Stimulated activated CD4-positive, alpha-beta T cell treated with anti-CD3 and anti-CD28 coated beads, Interleukin-1b, Interleukin-23, amount 100 ng/mL, for 4 hours (primary cell): ENCODE data around the gene MACROD2.

ENCODE experiments used
- DNase-seq, 2 donors: peaks; one replicate each; pipeline ENCODE4 v3.0.0-alpha.2; 2020; ENCODE audit warnings: low read depth in 2 of 2

MACROD2 gene

GRCh38 chr20:15220009-15220656 lies 1224.8 kb downstream of the MACROD2 start:
- DNase-seq: no peak

DNA sequence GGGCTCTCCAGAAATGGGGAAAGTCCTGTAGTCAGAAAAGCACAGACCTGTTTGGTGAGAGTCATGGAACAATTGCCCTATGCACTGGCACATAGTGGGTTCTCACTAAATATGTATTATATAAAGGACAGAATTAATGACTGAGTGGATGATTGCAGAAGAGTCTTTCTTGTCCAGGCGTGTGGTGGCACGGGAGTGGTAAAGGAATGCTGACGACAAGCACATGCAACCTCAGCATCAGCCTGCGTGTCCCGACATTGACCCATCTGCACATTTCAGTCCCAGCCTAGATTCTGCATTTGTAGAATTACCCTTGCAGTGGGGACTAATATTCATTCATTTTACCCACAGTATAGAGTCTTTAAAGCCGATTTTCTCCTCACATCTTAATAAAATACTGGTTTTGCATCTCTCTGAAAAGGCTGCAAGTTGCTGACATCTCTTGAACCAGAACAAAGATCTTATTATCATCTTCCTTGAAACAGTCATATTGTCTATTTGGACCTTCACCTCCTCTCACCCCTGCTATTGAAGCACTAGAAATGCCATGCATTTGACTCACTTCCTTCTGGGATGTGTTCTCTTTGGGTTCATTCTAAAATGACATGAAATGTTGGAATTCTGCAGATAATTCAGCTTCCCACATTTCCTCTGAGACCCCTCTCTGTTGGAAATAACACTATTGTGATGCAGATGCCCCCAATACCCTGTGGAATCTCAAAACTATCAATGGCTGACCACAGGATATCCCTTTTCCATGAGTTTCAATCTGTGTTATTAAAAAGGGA lies 1225.7 kb downstream of the MACROD2 start:
- no peak for DNase-seq

- DNase-seq: no peak
Measured at GRCh38 chr20:15222502-15223330, 1227.4 kb downstream of the MACROD2 start.

GRCh38 chr20:15224199-15224598 lies 1228.9 kb downstream of the MACROD2 start:
- no peak for DNase-seq

DNA sequence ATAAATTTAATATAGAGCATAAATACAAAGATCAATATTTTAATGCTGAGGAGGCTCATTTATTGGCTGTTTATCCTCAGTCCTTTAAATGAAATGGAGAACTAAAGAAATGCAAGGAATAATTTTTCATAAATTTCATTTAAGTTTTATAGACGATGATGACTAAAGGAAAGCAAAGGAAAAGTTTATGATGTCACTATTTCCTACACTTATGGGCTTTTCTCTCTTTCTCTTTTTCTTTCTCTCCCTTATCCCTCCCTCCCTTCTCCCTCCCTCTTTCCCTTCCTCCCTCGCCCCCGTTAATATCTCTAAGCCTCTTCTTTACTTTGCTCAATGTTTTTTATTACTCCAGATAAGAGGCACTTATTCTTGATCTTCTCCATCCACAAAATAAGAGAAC lies 1231.8 kb downstream of the MACROD2 start:
- DNase-seq: no peak

- DNase-seq: no peak
Measured at GRCh38 chr20:15232243-15232642, 1236.9 kb downstream of the MACROD2 start.

DNA sequence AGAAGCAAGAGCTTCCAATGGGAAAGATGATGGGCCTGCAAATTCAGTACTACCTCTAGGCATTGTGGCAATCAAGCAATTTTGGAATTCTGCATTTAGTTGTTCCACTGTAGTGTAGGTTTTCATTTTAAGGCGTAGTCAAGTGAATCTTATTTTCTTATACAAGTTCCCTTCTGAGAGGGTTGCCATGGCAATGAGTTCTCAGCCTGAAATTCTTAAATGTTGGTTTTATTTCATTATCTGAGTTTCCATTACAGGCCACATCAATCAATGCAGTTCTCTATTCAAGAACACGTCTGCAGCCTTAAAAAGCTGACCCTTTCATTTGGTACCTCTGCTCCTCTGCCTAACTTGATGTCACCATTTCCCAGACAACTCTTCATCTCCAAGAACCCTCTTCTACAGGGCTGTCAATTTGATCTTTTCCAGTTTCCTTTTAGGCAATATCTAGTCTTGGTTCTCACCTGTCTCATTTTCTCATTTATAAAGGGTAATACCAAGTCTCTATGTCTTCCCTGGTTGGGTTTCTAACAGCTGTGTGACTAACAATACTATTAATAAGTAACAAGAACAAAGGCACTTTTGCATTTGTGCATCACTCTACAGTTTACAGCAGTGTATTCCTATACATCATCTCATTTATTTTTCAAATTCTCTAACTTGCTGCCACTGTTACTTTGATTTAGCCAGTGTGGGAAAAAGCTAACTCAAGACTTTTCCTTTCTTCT lies 1240.3 kb downstream of the MACROD2 start:
- DNase-seq: no peak

DNA sequence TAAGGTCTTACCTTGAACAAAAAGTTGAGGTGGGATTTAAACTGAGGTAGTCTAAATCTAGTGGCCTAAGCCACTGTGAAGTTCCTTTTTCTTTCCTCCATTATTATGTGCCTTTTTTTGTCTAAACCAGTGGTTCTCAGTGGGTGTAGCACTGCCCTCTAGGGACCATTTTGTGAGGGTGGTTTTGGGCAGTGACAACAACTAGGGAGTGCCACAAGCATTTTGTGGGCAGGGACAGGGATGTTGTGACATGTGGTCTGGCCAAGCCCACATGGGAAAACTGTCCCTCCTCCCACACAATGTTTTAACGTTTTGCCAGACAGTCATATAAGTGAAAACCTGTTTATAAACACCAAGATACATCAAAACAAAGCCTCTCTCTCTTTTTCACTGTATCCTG lies 1241.5 kb downstream of the MACROD2 start:
- DNase-seq: no peak

GRCh38 chr20:15239542-15240206 lies 1244.4 kb downstream of the MACROD2 start:
- no peak for DNase-seq

GRCh38 chr20:15240801-15241200 lies 1245.5 kb downstream of the MACROD2 start:
- DNase-seq: no peak

GRCh38 chr20:15241681-15242080 lies 1246.4 kb downstream of the MACROD2 start:
- DNase-seq: no peak

GRCh38 chr20:15242773-15243172 lies 1247.5 kb downstream of the MACROD2 start:
- DNase-seq: no peak

- DNase-seq: no peak
Measured at GRCh38 chr20:15245896-15246295, 1250.6 kb downstream of the MACROD2 start.

- DNase-seq: no peak
Measured at GRCh38 chr20:15248618-15249395, 1253.5 kb downstream of the MACROD2 start.

GRCh38 chr20:15251171-15251570 lies 1255.9 kb downstream of the MACROD2 start:
- DNase-seq: no peak

- no peak for DNase-seq
Measured at GRCh38 chr20:15252304-15252703, 1257.0 kb downstream of the MACROD2 start.

- DNase-seq: no peak
Measured at GRCh38 chr20:15253431-15253830, 1258.1 kb downstream of the MACROD2 start.

- no peak for DNase-seq
Measured at GRCh38 chr20:15256676-15257568, 1261.6 kb downstream of the MACROD2 start.

GRCh38 chr20:15257569-15257870 lies 1262.2 kb downstream of the MACROD2 start:
- DNase-seq: no peak
